HEK293 (cell line): Measurements from ENCODE around the gene TMEM186.

Experiments
- CTCF ChIA-PET: fragments of 350-600 bp; formaldehyde crosslinking; extraction: SDS; loops from one replicate; lab custom pipeline; 2021; ENCODE audit warnings: antibody characterized with exemption; lab: Yijun Ruan, JAX
- POLR2A ChIA-PET: fragments of 300-600 bp; formaldehyde crosslinking; extraction: SDS; loops from one replicate; lab custom pipeline; 2020; ENCODE audit warnings: antibody characterized with exemption, inconsistent platforms; lab: Yijun Ruan, JAX
- H3K27ac ChIP-seq: fragments of 200-500 bp; sonication (Bioruptor generic); 2 replicates; pipeline ENCODE4 v1.5.1; 2014; ENCODE audit warnings: low read depth, low read length, control low read depth, inconsistent platforms; ENCODE audit errors: extremely low read depth
- H3K36me3 ChIP-seq, 2 experiments: fragments of 200-500 bp in 1 of 2; sonication (Bioruptor generic) in 1 of 2; 1 replicate in 1 of 2; 2 replicates in 1 of 2; pipeline ENCODE4 v1.5.1; 2014 to 2017; ENCODE audit warnings: inconsistent platforms in 2 of 2, low read length in 2 of 2; ENCODE audit not compliant: control insufficient read depth in 2 of 2, insufficient read depth in 1 of 2
- H3K4me1 ChIP-seq: fragments of 200-500 bp; sonication (Bioruptor generic); 2 replicates; pipeline ENCODE4 v1.5.1; 2014; ENCODE audit warnings: mild to moderate bottlenecking, low read length, inconsistent platforms; ENCODE audit not compliant: control insufficient read depth, insufficient read depth
- H3K4me3 ChIP-seq: 2 replicates; pipeline ENCODE4 v1.5.1; 2011; ENCODE audit warnings: low read depth, mild to moderate bottlenecking, control low read depth, low read length, moderate library complexity
- H3K9me3 ChIP-seq: fragments of 200-500 bp; sonication (Bioruptor generic); 2 replicates; pipeline ENCODE4 v1.5.1; 2014; ENCODE audit warnings: low read depth, low read length, inconsistent platforms; ENCODE audit not compliant: control insufficient read depth, insufficient read depth
- ZFHX2 ChIP-seq: fragments of 450-650 bp; formaldehyde crosslinking; conservative IDR thresholded peaks from 2 replicates; pipeline ENCODE4 v1.5.1; 2016; ENCODE audit warnings: missing biosample characterization, missing genetic modification characterization
- ZFP41 ChIP-seq: fragments of 450-650 bp; formaldehyde crosslinking; IDR thresholded peaks from 2 replicates; pipeline ENCODE4 v1.5.1; 2016; ENCODE audit warnings: missing biosample characterization, missing genetic modification characterization, borderline replicate concordance
- ZNF175 ChIP-seq: fragments of 450-650 bp; formaldehyde crosslinking; IDR thresholded peaks from 2 replicates; pipeline ENCODE4 v1.5.1; 2016; ENCODE audit warnings: missing biosample characterization, missing genetic modification characterization
- ZNF335 ChIP-seq: fragments of 450-650 bp; formaldehyde crosslinking; conservative IDR thresholded peaks from 2 replicates; pipeline ENCODE4 v1.5.1; 2016; ENCODE audit warnings: missing biosample characterization, missing genetic modification characterization
- ZNF341 ChIP-seq: fragments of 450-650 bp; formaldehyde crosslinking; IDR thresholded peaks from 2 replicates; pipeline ENCODE4; 2016; ENCODE audit warnings: low read depth, missing biosample characterization, missing genetic modification characterization
- ZNF37A ChIP-seq: fragments of 450-650 bp; IDR thresholded peaks from 2 replicates; pipeline ENCODE4 v1.5.1; 2018; ENCODE audit warnings: missing biosample characterization, missing genetic modification characterization
- ZNF423 ChIP-seq: fragments of 450-650 bp; formaldehyde crosslinking; IDR thresholded peaks from 2 replicates; pipeline ENCODE4 v1.5.1; 2016; ENCODE audit warnings: missing biosample characterization, missing genetic modification characterization
- ZNF426 ChIP-seq: fragments of 450-650 bp; formaldehyde crosslinking; IDR thresholded peaks from 2 replicates; pipeline ENCODE4 v1.5.1; 2017; ENCODE audit warnings: missing biosample characterization, missing genetic modification characterization, mild to moderate bottlenecking, inconsistent platforms, moderate library complexity
- ZNF501 ChIP-seq: fragments of 450-650 bp; formaldehyde crosslinking; IDR thresholded peaks from 2 replicates; pipeline ENCODE4 v1.5.1; 2016; ENCODE audit warnings: missing biosample characterization, missing genetic modification characterization
- ZNF514 ChIP-seq: fragments of 450-650 bp; formaldehyde crosslinking; IDR thresholded peaks from 2 replicates; pipeline ENCODE4 v1.5.1; 2016; ENCODE audit warnings: missing biosample characterization, missing genetic modification characterization
- ZNF544 ChIP-seq: fragments of 450-650 bp; formaldehyde crosslinking; IDR thresholded peaks from 2 replicates; pipeline ENCODE4 v1.5.0; 2017; ENCODE audit warnings: missing biosample characterization, missing genetic modification characterization
- ZNF610 ChIP-seq: fragments of 450-650 bp; formaldehyde crosslinking; IDR thresholded peaks from 2 replicates; pipeline ENCODE4 v1.5.1; 2016; ENCODE audit warnings: missing biosample characterization, missing genetic modification characterization, borderline replicate concordance
- ZNF623 ChIP-seq: fragments of 450-650 bp; formaldehyde crosslinking; IDR thresholded peaks from 2 replicates; pipeline ENCODE4 v1.5.1; 2016; ENCODE audit warnings: missing biosample characterization, missing genetic modification characterization
- ZNF677 ChIP-seq: fragments of 450-650 bp; IDR thresholded peaks from 2 replicates; pipeline ENCODE4 v1.5.0; 2018; ENCODE audit warnings: missing biosample characterization, mild to moderate bottlenecking, missing genetic modification characterization, moderate library complexity
- ZNF768 ChIP-seq: fragments of 450-650 bp; formaldehyde crosslinking; IDR thresholded peaks from 2 replicates; pipeline ENCODE4 v1.5.1; 2018; ENCODE audit warnings: missing biosample characterization, mild to moderate bottlenecking, missing genetic modification characterization
- ZNF837 ChIP-seq: fragments of 450-650 bp; formaldehyde crosslinking; IDR thresholded peaks from 2 replicates; pipeline ENCODE4 v1.5.1; 2016; ENCODE audit warnings: missing biosample characterization, missing genetic modification characterization
- TF ChIP-seq, protein P1 (sequence below): fragments of 450-650 bp; formaldehyde crosslinking; IDR thresholded peaks from 2 replicates; pipeline ENCODE4 v1.5.1; 2017; ENCODE audit warnings: missing biosample characterization, missing genetic modification characterization
- TF ChIP-seq, protein P2 (sequence below): fragments of 450-650 bp; formaldehyde crosslinking; IDR thresholded peaks from 2 replicates; pipeline ENCODE4 v1.5.1; 2016; ENCODE audit warnings: missing biosample characterization, missing genetic modification characterization, borderline replicate concordance
- TF ChIP-seq, protein P3 (sequence below): fragments of 450-650 bp; formaldehyde crosslinking; conservative IDR thresholded peaks from 2 replicates; pipeline ENCODE4 v1.5.1; 2016; ENCODE audit warnings: low read depth, missing biosample characterization, missing genetic modification characterization

Gene TMEM186

DNA sequence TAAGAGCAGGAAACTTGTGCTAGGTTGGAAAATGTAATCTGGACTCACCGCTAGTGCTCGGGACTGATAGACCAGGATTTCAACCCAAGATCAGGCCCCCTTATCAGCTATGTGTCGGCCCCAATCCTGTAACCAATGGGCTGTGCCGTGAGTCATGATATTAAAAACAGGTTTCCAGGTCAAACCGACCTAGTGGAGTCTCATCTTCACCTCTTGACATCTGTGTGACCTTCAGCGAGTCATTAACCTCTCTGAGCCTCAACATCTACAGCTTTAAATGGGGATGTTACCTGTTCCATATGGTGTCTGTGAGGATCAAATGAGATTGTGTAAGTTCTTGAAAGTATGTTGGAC is 712 bp upstream of the TMEM186 start:
- TF ChIP-seq, protein P1, sequence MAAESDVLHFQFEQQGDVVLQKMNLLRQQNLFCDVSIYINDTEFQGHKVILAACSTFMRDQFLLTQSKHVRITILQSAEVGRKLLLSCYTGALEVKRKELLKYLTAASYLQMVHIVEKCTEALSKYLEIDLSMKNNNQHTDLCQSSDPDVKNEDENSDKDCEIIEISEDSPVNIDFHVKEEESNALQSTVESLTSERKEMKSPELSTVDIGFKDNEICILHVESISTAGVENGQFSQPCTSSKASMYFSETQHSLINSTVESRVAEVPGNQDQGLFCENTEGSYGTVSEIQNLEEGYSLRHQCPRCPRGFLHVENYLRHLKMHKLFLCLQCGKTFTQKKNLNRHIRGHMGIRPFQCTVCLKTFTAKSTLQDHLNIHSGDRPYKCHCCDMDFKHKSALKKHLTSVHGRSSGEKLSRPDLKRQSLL (tag by site-specific recombination): no peak
- TF ChIP-seq ZNF426 (no peak), ZNF677 (tag by site-specific recombination) (no peak), ZNF837 (tag by site-specific recombination) (no peak), ZNF37A (tag by site-specific recombination) (no peak), ZNF335 (peak; percentile 63; the same call in 1 of the 2 replicates), ZNF501 (tag by site-specific recombination) (no peak), ZNF514 (tag by site-specific recombination) (no peak), ZNF610 (tag by site-specific recombination) (0 out of 2 replicates have a peak, but pooled peaks have one; percentile 9), ZNF768 (tag by site-specific recombination) (peak; percentile 60; the same call in 1 of the 2 replicates), ZNF175 (tag by site-specific recombination) (no peak), ZFP41 (no peak), ZNF341 (tag by site-specific recombination) (no peak)
- TF ChIP-seq, protein P2, sequence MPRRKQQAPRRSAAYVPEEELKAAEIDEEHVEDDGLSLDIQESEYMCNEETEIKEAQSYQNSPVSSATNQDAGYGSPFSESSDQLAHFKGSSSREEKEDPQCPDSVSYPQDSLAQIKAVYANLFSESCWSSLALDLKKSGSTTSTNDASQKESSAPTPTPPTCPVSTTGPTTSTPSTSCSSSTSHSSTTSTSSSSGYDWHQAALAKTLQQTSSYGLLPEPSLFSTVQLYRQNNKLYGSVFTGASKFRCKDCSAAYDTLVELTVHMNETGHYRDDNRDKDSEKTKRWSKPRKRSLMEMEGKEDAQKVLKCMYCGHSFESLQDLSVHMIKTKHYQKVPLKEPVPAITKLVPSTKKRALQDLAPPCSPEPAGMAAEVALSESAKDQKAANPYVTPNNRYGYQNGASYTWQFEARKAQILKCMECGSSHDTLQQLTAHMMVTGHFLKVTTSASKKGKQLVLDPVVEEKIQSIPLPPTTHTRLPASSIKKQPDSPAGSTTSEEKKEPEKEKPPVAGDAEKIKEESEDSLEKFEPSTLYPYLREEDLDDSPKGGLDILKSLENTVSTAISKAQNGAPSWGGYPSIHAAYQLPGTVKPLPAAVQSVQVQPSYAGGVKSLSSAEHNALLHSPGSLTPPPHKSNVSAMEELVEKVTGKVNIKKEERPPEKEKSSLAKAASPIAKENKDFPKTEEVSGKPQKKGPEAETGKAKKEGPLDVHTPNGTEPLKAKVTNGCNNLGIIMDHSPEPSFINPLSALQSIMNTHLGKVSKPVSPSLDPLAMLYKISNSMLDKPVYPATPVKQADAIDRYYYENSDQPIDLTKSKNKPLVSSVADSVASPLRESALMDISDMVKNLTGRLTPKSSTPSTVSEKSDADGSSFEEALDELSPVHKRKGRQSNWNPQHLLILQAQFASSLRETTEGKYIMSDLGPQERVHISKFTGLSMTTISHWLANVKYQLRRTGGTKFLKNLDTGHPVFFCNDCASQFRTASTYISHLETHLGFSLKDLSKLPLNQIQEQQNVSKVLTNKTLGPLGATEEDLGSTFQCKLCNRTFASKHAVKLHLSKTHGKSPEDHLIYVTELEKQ (tag by site-specific recombination): no peak
- peak overlapping the region; percentile 40; the same call in 1 of the 2 replicates for H3K27ac ChIP-seq
- ChIA-PET POLR2A (interaction anchor here (2.0 kb wide), 1 partner anchor 70 kb away, joined by 14 read pairs; the partner anchor contains the start of gene CARHSP1), CTCF (interaction anchor here (0.8 to 2.9 kb wide), 2 partner anchors 82 to 229 kb away, joined by 3 to 12 read pairs; no protein-coding TSS in a partner anchor)
- peaks cover 11 to 40% of the 10 kb centered on the region in 2 experiments; a peak in 2 of 3 replicates for H3K36me3 ChIP-seq
- no peaks in the 10 kb centered on the region for H3K4me1 ChIP-seq
- H3K9me3 ChIP-seq: no peaks in the 10 kb centered on the region
- peak overlapping the region; percentile 87 for H3K4me3 ChIP-seq

DNA sequence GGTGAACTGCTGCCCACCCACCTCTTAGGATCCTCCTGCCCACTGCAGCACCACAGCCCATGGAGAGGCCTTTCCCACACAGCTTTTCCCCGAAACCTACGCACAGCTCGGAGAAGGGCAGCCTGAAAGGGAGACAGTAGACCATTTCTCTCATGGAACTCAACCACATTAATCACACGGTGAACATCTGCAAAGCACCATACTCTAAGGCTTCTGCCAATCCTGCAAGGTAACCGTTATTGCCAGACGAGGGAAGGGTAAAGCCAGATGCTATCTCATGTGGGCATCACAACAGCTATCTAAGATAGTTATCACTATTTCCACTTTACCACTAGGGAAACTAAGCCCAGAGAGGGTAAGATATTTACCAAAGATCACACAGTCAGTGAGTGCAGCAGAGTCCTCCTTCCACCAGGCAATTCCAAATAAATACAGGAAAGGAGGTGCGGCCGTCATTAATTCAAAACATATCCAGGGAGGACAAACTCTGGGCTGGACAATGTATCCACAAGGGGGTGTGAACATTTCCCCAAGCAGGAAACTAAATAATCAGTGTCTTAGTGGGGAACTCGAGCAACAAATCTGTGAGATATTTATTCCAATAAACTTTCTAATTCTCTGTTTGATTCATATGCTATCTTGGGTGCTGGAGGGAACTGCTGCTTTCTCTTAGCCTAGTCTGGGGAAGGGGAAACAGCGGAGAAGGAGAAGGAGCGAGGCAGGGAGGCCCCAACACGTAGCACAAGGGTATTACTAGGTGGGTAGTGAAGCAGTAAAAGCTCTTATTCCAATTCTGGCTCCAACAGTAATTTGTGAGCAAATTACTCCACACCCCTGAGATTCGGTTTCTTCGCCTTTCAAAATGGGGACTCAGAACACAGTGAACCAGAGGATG is 723 bp downstream of the TMEM186 start:
- Histone ChIP-seq H3K27ac (no peak overlapping the region; the same call in 1 of the 2 replicates), H3K4me1 (no peaks in the 10 kb centered on the region), H3K36me3 (peaks cover 4 to 26% of the 10 kb centered on the region in 2 experiments; a peak in 2 of 3 replicates), H3K9me3 (no peaks in the 10 kb centered on the region), H3K4me3 (peak overlapping the region; percentile 87)
- ChIA-PET CTCF (interaction anchor here (0.6 to 2.9 kb wide), 4 partner anchors 16 to 213 kb away, joined by 3 to 12 read pairs (median 6); no protein-coding TSS in a partner anchor), POLR2A (interaction anchor here (0.9 to 2.0 kb wide), 3 partner anchors 71 to 294 kb away, joined by 3 to 14 read pairs (median 4); partner anchors contain the start of gene CARHSP1)
- TF ChIP-seq ZNF37A (tag by site-specific recombination): no peak
- TF ChIP-seq ZFHX2 (tag by site-specific recombination): 0 out of 2 replicates have a peak, but pooled peaks have one; percentile 18
- TF ChIP-seq, protein P3, sequence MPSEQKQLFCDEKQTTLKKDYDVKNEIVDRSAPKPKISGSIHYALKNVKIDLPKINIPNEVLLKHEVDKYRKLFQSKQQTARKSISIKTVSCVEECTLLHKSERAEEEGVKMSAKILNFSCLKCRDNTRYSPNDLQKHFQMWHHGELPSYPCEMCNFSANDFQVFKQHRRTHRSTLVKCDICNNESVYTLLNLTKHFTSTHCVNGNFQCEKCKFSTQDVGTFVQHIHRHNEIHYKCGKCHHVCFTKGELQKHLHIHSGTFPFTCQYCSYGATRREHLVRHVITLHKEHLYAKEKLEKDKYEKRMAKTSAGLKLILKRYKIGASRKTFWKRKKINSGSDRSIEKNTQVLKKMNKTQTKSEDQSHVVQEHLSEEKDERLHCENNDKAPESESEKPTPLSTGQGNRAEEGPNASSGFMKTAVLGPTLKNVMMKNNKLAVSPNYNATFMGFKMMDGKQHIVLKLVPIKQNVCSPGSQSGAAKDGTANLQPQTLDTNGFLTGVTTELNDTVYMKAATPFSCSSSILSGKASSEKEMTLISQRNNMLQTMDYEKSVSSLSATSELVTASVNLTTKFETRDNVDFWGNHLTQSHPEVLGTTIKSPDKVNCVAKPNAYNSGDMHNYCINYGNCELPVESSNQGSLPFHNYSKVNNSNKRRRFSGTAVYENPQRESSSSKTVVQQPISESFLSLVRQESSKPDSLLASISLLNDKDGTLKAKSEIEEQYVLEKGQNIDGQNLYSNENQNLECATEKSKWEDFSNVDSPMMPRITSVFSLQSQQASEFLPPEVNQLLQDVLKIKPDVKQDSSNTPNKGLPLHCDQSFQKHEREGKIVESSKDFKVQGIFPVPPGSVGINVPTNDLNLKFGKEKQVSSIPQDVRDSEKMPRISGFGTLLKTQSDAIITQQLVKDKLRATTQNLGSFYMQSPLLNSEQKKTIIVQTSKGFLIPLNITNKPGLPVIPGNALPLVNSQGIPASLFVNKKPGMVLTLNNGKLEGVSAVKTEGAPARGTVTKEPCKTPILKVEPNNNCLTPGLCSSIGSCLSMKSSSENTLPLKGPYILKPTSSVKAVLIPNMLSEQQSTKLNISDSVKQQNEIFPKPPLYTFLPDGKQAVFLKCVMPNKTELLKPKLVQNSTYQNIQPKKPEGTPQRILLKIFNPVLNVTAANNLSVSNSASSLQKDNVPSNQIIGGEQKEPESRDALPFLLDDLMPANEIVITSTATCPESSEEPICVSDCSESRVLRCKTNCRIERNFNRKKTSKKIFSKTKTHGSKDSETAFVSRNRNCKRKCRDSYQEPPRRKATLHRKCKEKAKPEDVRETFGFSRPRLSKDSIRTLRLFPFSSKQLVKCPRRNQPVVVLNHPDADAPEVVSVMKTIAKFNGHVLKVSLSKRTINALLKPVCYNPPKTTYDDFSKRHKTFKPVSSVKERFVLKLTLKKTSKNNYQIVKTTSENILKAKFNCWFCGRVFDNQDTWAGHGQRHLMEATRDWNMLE (tag by site-specific recombination): no peak
- TF ChIP-seq ZNF544 (tag by site-specific recombination): no peak
- TF ChIP-seq ZNF768 (tag by site-specific recombination): 0 out of 2 replicates have a peak, but pooled peaks have one; percentile 18
- TF ChIP-seq ZNF623: no peak
- TF ChIP-seq ZNF423 (tag by site-specific recombination): no peak
